GM12864 (cell line): ENCODE data around the gene ALDOC.
A peak's percentile ranks its signal among the peaks of the same experiment; 100 is the strongest.
"Not testable (repeated sequence)": the region's sequence is repeated elsewhere in the genome, so short reads cannot be mapped to it uniquely, and the experiment has no call there.

ENCODE experiments used
- DNase-seq: peaks from one replicate; pipeline ENCODE4 v3.0.0-alpha.2; 2011; ENCODE audit warnings: low read depth
- H3K4me3 ChIP-seq: 2 replicates; pipeline ENCODE4 v1.5.1; 2011; ENCODE audit warnings: mild to moderate bottlenecking, low read depth, low read length, control low read depth
- TF ChIP-seq, protein P1 (sequence below): IDR thresholded peaks from 2 replicates; pipeline ENCODE4 v1.5.1; 2011; ENCODE audit warnings: low read depth, mild to moderate bottlenecking, moderate library complexity, low read length, control low read depth, inconsistent platforms; ENCODE audit errors: missing control alignments

ALDOC gene

DNA sequence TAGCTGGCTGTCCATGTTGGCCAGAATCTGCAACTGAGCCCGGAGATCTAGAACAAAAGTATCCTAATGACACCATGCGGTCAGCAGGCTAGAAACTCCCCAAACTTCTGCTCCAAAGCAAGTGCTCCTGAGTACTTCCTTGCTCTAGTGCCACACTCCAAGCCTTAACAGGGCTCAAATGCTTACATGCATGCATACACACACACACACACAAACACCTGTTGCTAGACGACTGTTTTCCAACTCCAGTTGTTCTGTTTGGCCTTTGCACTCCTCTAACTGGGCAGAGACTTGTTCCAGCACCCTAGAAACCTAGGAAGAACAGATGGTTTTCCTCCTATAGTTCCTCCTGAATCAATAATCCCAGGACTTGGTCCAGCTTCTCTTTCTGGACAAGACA, 7.7 kb upstream of the ALDOC start:
- no peak for DNase-seq
- TF ChIP-seq, protein P1, sequence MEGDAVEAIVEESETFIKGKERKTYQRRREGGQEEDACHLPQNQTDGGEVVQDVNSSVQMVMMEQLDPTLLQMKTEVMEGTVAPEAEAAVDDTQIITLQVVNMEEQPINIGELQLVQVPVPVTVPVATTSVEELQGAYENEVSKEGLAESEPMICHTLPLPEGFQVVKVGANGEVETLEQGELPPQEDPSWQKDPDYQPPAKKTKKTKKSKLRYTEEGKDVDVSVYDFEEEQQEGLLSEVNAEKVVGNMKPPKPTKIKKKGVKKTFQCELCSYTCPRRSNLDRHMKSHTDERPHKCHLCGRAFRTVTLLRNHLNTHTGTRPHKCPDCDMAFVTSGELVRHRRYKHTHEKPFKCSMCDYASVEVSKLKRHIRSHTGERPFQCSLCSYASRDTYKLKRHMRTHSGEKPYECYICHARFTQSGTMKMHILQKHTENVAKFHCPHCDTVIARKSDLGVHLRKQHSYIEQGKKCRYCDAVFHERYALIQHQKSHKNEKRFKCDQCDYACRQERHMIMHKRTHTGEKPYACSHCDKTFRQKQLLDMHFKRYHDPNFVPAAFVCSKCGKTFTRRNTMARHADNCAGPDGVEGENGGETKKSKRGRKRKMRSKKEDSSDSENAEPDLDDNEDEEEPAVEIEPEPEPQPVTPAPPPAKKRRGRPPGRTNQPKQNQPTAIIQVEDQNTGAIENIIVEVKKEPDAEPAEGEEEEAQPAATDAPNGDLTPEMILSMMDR = no peak
- H3K4me3 ChIP-seq = no peak overlapping the region

DNA sequence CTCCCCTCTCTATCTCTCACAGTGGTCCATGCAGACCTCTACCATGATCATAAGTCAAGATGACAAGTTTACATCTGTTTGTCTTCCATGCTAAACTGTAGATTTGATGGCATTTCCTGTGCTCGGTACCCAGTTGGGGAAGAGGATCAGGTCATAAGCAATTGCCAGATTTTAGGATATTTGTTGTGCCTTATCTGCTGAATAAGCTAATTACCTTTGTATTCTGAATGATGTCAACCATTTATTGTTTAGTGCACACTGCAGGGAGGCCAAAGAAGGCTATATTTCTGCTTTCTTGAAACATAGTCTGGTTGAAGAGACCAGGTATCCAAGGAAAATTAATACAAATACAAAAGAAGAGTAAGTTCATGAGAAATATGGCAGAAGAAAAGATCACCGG, 5.8 kb upstream of the ALDOC start:
- no peak for DNase-seq
- no peak overlapping the region for H3K4me3 ChIP-seq

DNA sequence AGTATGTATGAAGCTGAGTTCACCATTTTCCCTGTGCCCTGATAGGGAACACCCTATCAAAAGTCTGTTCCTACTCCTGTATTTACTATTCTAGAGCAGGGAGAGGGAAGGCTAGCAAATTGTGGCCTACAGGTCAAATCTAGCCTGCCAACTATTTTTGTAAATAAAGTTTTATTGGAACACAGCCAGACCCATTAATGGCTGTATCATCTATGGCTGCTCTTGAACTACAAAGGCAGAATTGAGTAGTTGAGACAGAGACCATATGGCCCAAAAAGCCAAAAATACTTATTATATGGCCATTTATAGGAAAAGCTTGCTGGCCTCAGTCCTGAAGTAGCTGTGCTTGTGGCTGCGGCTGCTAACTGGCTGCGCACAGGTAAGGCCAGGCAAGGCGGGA, 4.3 kb upstream of the ALDOC start:
- H3K4me3 ChIP-seq = no peak overlapping the region
- TF ChIP-seq, protein P1 = no peak
- DNase-seq = no peak

More for the DNA sequence above, 5.8 kb upstream of the ALDOC start:
- TF ChIP-seq, protein P1 = no peak

DNA sequence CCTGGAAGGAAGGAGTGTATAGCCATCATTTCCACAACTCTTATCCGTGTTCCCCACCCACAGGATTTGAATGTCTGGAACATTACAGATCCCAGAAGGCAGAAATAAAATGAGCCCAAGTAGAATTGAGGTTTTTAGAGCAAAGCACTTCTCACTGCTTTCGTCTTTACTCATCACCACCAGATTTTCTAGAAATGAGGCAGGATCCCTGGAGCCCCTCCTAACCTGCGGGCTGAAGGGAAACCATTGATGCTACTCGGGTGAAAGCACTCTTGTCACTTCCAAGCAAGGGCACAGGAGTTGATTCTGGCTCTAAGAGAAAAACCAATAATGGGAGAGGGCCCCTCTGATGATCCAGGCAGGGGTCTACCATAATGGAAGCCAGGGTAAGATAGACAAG, 2.8 kb upstream of the ALDOC start:
- DNase-seq = no peak
- TF ChIP-seq, protein P1 = no peak
- H3K4me3 ChIP-seq = no peak overlapping the region

DNA sequence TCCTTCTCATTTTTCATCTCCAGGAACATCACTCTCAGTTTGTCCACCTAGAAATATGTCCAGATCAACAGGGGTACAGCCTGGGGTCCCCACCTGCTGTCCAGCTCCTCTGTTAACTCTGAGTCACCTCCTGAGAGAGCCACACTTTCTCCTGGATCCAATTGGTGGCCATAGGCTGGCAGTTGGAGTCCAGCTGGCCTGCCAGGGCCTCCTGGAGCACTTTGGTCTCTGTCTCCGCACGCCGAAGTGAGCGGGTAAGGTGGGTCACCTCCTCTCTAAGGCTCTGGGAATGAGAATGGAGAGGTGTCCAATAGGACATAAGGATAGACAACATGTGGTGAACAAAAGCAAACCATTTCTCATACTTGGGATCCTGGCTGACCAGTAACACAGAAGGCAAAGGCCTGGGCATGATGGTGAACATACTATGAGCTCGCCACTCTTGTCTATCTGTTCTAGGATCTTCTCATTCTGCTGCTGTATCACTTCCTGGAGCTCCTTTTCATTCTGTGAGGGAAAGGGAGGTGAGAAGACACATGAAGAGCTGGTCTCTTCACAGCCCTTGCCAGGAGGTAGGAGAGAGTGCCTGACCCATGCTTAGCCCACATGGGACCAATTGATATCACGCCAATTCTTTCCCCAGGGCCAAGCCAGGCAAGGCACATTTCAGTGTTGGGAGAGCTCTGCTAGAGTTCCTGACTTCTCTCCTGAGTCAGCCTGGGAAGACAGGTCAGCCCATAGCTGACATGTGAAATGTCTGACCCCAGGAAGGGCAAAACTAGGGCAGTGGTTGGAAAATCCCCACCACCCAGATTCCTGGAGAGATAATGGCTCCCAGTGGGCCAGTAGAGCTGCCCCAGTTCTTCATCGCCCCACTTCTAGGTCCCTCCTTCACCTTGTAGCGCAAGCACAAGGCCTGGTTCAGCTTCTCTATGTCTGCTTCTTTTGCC, 1.8 kb upstream of the ALDOC start:
- TF ChIP-seq, protein P1 = no peak
- H3K4me3 ChIP-seq = no peak overlapping the region
- no peak for DNase-seq

DNA sequence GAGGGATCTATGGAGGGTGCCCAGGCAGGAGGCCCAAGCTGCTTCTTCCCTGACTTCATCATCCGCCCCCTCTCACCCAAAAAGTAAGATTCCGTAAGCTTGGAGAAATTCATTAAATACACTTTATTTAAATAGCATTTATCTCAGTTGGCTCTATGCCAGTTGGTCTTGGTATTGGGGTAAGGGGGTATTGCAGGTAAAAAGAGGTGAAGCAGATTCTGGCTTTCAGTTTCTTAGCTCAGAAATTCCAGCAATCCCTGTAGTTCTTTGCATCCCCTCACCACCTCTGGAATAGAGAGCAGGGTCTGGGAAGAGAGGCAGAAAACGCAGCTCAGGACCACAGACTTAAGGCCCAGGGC, 750 bp upstream of the ALDOC start:
- H3K4me3 ChIP-seq = no peak overlapping the region
- no peak for DNase-seq
- TF ChIP-seq, protein P1 = no peak

DNA sequence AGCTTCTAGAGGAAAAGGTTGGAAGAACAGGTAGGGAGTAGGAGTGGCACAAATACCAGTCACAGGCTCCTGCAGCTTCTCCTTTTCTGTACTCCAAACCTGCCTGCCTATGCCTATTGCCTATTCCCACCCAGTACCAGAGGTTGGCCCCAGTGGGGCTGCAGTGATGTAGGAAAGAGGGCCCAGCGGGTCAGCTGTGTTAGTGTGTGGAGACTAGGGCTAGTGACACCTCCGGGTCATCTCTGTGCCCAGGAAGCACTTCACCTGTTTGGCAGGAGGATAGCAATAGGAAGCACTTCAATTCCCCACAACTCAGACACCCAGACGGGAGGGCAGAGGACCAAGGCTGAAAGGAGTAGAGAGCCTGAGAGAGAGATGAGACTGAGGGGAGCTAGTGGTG, 679 bp downstream of the ALDOC start:
- DNase-seq = not testable (repeated sequence)
- H3K4me3 ChIP-seq = peak overlapping the region; percentile 53
